Activated CD8-positive, alpha-beta memory T cell treated with anti-CD3 and anti-CD28 coated beads for 4 hours (primary cell): ENCODE results near the gene MYO1A.

ENCODE experiments used
- DNase-seq, 2 donors: peaks; one replicate each; pipeline ENCODE4 v3.0.0-alpha.2; 2020; ENCODE audit warnings: low read depth in 2 of 2

The MYO1A gene

DNA sequence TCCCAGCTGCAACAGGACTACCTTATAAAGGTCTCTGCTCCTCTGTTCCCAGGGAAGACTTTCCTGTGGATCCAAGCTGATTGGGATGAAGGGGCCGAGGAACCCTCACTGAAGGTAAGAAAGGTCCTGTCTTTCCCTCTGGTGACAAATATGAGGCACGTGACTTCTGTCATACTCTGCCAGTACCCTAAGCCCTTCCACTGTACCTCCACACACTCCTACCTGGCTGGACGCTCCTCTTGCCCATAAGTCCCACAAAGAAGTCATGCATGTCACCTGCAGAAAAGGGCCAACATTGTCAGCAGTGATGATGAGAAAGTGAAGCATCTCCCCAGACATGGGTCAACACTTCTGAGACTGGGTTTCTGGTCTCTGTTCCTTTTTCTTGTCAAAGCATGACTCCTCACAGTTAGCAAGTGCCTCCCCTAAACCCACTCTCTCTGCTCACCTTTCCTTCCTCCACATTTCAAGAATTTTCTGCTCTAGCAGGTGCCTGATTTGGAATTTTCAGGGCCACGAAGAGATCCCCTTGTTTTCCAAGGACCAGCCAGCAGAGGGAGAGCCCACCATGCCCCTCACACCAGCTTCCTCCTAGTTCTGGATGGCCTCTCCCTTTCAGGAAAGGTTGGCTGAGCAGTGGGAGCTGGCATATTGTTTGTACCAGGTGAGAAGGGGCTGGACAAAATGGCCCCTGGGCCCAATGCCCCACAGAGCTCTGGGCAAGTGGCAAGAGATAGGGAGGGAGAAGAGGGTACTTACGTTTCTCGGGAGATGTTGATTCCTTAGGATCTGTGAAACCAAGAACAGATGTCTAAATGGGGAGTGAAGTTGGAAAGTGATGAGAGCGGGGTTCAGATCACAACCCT lies 37.1 kb downstream of the MYO1A start:
- DNase-seq: no peak

DNA sequence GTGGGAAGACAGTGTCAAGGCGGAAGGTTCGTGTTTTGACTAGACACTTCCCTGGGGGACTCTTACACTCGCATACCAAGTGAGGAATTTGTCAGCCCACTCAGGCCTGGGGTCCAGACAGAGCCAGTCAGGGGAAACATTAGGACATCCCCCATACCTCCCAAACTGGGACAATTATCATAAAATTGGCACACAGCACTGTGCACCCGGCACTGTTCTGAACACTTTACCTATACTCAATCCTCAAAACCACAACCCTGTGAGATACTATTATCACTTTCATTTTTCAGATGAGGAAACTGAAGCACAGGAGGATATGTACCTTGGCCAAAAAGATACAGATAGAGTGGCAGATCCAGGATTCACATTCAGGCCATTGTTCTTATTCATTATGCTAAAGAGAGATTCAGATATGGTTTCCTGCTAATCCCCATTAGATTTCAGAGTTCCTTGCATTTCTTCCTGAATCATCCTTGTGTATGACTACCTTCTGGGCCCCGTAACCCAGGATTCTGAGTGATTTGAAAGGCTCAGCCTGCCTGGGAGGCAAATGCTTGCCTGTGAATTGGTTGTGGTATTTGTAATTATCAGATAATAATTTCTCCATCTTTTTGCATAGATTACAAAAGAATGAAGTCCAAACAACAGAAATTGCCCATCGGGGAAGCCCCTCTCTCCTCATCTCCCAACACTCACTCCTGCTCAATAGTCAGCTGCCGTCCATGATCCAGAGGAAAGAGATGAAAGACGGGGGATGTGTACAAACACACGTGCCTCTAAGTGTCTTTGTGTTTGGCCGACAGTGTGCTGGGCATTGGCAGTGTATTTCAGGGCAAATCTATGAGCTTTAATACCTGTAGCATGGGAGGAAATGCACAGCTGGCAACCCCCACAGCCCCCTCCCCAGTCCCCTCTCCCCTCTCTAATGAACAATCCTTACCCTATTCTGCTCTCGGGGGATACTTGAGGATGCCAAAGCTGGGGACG lies 38.2 kb downstream of the MYO1A start:
- no peak for DNase-seq

DNA sequence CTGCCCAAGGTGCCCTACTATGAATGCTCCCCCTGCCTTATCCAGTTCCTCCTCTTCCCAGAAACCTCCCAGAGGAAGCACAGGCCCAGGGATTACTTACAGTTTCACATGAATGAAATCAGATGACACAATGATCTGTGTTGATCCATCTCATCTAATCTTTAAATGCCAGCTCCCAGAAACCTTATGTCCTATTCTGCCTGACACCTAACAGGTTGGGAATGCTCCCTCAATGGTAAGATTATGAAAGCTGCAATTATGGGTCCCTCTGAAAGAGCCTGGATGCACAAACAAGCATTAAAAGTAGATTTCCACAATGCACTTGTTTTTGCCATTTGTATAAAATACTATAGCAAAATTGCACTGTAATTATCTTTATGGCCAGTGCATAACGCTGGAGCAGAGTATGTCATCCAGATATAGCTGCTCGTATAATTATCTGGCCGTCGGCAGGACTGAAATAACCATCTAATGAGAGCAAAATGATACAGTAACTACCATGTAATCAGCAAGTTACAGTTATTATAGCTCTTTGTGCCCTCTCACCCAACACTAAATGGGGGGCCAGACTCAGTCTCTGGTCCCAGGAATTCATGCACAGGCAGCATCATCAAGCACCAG lies 39.2 kb downstream of the MYO1A start:
- DNase-seq: no peak

DNA sequence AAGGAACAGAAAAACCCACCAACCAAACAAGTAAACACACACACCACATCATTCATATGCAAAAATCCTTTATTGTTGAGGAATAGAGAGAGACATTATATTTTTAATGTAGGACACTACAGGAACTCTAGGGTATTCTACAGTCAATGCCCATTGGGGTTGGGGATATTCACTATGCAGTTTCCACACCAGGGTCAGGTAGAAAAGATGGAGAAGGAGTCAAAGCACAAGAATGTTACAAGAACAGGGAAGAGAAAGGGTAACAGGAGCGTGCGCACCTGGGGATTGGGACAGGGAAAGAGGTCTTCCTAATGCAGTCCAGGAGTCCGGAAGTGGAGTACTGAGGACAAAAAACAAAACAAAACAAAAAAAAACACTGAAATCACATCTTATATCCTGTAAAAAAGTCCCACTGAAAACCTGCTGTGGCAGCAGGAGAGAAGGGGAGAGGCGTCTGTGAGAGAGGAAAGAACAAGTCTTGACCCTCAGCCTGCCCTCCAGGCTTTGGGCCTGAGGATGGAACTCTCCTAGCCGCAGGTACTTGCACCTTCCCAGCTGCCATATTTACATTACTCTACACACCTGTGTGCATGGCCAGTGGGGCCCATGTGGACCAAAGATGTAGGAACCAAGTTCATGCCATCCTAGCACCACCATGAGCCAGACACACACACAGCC lies 39.8 kb downstream of the MYO1A start:
- DNase-seq: no peak

DNA sequence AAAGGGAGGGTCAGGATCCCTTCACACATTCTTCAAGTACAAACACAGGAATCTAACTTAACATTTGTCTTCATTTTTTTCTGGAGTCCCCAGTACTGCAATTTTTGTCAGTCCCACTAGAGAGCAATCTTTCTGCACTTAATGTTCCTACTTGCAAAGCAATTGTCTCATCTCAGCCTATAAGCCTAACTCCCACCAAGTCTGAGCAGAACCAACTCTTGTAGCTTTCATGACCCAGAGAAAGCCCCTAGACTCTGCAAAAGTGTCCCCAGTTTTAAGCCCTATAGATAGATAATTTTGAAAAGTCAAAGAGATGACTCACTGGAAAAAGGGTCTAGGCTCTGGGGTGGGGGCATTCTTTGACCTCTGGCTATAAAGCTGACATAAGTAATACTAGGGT lies 41.8 kb downstream of the MYO1A start:
- no peak for DNase-seq

DNA sequence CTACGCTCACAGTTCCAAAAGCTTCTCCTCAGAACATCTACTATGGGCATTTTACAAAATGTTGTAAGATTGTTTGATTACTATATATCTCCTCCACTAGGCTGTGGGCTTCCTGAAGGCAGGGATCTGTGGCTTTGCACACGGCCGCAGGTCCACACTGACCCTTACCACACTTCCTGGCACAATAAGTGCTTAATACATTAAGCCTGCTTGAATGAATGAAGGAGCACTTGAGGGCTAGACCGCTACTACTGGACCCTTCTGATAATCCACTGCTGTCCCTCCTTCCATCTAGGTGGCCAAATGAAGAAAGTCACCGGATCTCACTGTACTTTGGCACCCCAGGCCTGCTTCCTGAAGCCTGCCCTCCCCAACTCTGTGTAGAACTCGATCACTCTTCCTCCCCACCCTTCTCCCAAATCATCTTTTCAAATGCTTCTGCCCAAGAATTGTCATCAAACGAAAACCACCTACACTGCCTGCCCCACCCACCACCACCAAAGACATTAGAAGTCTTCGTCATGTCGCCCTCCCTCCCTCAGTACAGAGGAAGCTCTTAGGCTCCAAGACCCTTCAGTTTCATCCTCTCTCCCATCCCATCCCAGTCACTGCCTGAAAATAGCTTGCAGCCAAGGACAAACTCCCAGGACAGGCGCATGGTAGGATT lies 43.0 kb downstream of the MYO1A start:
- DNase-seq: no peak

DNA sequence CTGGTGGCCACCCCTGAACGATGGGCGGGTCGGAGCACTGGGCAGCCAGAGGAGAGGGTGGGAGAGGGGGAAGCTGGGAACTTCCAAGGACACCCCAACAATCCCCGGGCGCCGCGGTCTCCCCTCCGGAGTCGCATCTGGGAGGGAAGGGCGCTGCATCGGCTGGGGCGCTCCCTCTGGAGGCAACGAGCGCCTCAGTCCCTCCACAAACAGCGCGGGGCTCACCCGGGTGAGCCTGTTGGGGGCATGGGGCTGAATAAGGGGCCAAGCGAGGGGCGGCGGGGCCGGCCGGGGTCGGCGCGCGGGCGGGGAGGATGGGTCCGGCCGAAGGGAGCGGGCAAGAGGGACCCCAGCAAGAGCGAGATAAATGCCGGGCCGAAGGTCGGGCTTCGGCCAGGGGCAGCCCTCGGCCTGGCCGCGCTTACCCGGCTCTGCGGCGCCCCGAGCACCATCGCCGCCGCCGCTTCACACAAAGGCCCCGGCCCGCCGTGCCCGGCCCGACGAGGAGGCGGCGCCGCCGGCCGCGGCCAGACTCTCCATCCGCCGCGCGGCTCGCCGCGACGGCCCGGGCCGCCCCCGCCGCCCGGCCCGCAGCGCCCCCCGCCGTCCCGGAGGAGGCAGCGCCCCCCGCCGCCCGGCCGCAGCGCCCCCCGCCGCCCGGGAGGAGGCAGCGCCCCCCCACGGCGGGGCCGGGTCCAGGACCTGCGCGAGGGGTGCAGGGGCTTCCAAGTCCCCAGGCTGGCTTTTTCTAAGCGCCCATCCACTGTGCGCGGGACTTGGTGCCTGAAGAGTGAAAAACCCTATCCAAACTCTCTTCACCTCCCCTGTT lies 43.7 kb downstream of the MYO1A start, which contains the start of gene ZBTB39:
Gene ZBTB39, minus strand, starts transcription at position 567 of the 829 bp plus-strand sequence. CDS start 1,629 bp downstream, outside the sequence.
- DNase-seq: peak; percentile 23 to 30

DNA sequence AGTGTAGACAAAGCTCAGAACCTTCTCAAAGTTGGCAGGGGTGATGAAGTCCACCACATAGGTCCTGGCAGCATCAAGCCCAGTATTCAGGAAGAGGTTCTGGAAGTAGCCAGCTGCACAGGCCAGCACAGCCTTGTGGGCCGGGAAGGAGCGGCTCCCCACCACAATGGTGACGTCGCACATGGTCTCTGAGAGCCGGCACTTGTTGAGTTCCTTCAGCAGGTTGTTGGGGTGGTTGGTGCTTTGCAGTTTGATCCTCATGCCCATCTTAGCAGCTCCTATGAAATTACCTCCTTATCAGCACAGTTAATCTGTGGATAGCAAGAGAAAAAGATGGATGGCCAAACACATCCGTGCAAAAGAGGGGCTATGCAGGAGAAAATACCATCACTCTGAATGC lies 45.3 kb downstream of the MYO1A start:
- DNase-seq: no peak

DNA sequence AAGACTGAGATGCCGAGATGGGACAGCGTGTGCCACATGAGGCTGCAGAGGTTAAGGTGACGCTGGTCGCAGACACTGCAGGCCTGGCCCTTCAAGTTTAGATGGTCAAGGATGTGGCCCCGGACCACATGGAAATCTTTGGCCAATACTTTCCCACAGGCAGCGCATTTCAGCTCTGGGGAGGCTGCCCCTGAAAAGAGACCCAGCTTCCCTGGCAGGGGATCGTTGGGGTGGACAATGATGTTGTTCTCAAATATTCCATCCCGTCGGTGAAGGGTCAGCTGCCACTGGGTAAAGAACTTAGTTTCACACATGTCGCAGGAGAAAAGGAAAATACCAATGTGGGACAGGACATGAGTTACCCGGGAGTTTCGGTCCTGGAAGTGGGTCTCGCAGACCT lies 46.5 kb downstream of the MYO1A start:
- no peak for DNase-seq

DNA sequence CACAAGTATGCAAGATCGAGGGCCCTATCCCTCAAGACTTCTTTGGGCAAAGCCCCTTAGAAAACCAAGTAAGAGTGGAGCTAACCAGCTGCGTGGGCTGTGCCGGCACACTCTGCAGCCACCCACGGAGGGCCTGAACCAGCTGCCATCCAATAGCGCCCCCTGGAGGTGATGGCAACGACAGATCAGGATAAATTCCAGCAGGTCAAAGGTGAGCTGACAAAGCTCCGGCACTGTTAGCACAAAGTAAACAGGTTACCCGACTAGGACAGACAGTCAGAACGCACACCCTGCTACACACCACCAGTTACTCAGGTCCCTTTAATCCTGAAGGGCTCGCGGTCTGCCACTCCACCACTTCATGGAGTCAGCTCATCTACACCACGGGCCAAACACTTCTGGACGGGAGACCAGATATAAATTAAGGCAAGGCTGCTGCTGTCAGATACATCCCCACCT lies 48.5 kb downstream of the MYO1A start:
- peak; percentile 47 to 57 for DNase-seq

DNA sequence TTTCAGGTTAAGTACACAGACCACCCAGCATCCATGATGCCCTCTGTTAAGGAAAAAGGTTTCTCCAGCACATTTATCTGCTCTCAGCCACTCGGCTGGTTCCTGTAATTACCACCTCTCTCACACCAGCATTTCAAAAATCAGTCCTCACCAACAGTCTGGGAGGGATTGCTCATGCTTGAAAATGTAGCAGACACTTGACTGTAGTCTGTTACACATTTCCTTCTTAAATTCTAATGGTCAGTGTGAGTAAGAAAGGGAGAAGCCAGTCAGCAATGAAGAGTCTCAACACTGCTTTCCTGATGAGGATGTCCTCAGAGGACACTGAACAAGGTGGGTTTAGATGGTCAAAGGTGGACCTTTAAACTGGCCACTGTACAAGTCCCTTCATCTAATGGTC lies 49.5 kb downstream of the MYO1A start:
- DNase-seq: no peak

DNA sequence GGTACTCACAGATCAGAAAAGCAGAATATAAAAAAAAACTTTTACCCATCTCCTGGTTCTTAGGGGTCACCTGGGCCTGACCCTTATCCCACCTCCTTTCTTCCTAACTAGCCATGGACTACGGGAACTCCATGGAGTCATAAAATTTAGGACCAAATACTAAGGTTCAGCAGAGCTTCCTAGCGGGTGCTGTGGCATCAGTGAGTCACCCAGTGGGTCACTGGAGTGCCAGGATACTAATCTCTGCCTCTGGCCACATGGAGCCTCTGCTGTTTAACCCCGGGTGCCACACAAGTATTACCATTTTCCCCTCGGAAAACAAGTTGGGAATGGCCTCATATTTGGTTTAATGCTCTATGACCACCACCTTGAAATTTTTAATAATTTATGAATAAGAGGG lies 50.5 kb downstream of the MYO1A start:
- no peak for DNase-seq

DNA sequence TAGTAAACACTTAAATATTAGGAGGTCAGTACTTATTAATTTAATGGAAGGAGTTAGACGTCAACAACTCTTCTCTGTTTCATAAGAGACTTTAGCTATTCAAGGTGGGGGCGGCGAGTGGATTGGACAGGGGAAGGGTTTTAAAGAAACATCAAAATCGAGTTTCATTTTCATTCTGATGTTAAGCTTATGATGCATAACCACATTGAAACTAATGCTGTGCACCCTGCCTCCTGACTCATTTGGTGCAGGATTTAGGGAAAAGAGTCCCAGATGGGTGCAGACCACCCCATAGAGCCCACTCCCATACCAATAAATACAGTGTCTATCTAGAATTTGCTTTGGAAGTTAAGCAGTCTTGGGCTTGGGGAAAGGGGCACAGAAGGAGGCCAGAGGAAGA lies 50.9 kb downstream of the MYO1A start:
- no peak for DNase-seq

DNA sequence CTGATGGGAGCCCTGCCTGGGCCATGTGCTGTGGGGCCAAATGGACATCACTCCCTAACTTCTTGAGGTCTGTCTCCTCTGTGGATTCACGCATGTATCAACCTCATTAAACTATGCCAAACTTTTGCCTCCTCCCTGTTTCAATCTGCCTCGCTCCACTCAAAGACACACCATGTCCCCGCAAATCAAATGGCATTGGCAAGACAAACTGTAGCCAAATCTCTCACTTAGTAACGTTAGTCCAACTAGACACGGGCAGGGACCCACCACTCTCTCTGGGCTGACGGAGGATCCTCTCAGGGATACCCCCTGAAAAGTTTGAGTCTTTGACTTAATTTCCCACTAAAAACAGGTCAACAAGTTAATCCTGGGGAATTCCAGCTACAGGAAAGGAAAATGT lies 51.6 kb downstream of the MYO1A start:
- DNase-seq: no peak

DNA sequence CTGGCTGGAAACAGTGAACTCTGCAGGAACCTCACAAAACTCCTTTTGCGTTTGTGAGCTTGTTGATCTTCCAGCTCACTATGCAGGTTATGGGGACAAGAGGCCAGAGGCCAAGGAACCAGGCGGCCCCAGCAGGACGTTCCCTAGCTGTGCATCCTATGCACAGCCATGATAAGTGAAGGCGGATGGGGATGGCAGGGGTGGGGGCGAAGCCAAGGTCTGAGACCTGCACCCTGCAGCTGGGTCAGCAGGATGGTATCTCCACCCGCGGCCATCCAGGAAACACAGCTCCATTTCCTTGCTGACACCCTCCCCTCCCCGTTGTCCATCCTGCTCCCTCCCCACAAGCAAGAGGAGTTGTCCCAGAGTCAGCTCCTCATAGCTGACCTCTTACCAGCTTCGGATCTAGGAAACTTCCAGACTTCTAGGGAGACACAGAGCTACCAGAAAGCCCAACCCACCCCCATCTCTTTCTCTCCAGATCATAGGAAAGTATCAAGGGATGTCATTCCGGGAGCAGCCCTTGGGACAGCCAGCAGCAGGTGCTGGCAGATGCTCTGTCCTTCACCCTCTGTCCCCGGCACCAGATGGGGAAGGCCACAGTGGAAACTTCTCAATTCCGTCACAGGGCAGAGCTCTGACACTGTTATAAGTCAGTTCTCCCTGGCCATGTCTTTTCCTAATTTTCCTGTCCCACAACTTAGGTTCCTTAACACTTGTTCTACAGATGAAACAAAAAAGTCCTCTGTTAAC lies 53.0 kb downstream of the MYO1A start:
- DNase-seq: no peak

DNA sequence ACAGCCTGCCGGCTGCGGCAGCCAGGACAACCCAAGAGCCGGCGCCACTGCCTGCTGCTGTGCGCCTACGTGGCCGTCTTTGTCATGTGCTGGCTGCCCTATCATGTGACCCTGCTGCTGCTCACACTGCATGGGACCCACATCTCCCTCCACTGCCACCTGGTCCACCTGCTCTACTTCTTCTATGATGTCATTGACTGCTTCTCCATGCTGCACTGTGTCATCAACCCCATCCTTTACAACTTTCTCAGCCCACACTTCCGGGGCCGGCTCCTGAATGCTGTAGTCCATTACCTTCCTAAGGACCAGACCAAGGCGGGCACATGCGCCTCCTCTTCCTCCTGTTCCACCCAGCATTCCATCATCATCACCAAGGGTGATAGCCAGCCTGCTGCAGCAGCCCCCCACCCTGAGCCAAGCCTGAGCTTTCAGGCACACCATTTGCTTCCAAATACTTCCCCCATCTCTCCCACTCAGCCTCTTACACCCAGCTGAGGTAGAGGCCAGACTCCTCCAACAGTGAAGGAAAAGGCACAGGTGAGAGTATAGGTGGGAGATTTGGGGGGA lies 53.9 kb downstream of the MYO1A start:
- DNase-seq: no peak

DNA sequence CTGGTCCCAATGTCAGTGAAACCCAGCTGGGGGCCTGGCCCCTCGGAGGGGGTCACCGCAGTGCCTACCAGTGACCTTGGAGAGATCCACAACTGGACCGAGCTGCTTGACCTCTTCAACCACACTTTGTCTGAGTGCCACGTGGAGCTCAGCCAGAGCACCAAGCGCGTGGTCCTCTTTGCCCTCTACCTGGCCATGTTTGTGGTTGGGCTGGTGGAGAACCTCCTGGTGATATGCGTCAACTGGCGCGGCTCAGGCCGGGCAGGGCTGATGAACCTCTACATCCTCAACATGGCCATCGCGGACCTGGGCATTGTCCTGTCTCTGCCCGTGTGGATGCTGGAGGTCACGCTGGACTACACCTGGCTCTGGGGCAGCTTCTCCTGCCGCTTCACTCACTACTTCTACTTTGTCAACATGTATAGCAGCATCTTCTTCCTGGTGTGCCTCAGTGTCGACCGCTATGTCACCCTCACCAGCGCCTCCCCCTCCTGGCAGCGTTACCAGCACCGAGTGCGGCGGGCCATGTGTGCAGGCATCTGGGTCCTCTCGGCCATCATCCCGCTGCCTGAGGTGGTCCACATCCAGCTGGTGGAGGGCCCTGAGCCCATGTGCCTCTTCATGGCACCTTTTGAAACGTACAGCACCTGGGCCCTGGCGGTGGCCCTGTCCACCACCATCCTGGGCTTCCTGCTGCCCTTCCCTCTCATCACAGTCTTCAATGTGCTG lies 54.6 kb downstream of the MYO1A start:
- no peak for DNase-seq

DNA sequence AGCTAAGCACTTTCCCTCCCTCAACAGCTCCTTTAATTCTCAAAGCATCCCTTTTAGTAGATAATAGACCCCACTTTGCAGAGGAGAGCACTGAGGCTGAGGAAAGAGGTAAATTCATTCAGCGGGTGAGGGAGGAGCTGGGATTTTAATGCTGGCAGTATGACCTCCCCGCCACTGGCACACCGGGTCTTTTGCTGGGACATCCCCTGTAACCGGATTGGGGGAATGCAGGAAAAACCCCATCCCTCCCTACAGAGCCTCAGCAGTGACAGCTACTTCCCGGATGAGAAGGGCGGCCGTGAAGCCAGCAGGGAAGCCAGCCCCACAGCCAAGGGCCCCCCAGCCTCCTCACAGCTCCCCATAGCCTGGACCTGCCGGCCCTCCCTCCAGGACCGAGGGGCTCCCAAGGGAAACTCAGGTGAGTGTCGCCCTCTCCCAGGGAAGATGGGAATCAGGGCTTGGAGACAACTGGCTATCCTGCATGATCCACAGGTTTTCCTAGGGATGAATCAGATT lies 55.6 kb downstream of the MYO1A start:
- no peak for DNase-seq
